PC-9 (cell line): ENCODE measurements around the gene CYBC1.

ENCODE experiments used
- CTCF ChIP-seq: fragments of 200-600 bp; sonication (generic); conservative IDR thresholded peaks from 2 replicates; pipeline ENCODE4 v1.6.1; 2017; ENCODE audit warnings: mixed run types, antibody characterized with exemption, mild to moderate bottlenecking, moderate library complexity
- EZH2 ChIP-seq: fragments of 200-600 bp; sonication (generic); IDR thresholded peaks from 2 replicates; pipeline ENCODE4 v1.8.0; 2017; ENCODE audit warnings: antibody characterized with exemption, low read depth

- TF ChIP-seq CTCF (no peak), EZH2 (no peak)
These were observed 18.1 kb upstream of the CYBC1 start for GRCh38 chr17:82468692-82469091.
